SK-N-SH (cell line): Measurements from ENCODE around the gene ARHGAP25.

ENCODE experiments used
- CTCF ChIP-seq: fragments of 200-600 bp; sonication (generic); IDR thresholded peaks from 2 replicates; pipeline ENCODE4 v1.6.1; 2017; ENCODE audit warnings: antibody characterized with exemption, mild to moderate bottlenecking, moderate library complexity
- FOSL2 ChIP-seq: IDR thresholded peaks from 2 replicates; pipeline ENCODE4 v1.4.0; 2012; ENCODE audit warnings: low read depth, mild to moderate bottlenecking, moderate library complexity, borderline replicate concordance
- GABPA ChIP-seq: IDR thresholded peaks from 2 replicates; pipeline ENCODE4 v1.4.0; 2012; ENCODE audit warnings: low read depth, mild to moderate bottlenecking
- GATA2 ChIP-seq: sonication (generic); formaldehyde crosslinking; IDR thresholded peaks from 2 replicates; pipeline ENCODE4 v1.5.0; 2020; ENCODE audit warnings: mild to moderate bottlenecking, missing genetic modification reagents
- MAX ChIP-seq: IDR thresholded peaks from 2 replicates; pipeline ENCODE4 v1.4.0; 2012; ENCODE audit warnings: low read depth
- POLR2AphosphoS5 ChIP-seq: IDR thresholded peaks from 2 replicates; pipeline ENCODE4 v1.6.1; 2012; ENCODE audit warnings: low read depth, low read length
- RAD21 ChIP-seq: IDR thresholded peaks from 2 replicates; pipeline ENCODE4 v1.6.1; 2012; ENCODE audit warnings: mild to moderate bottlenecking, low read length
- RCOR1 ChIP-seq: fragments of 150-350 bp; IDR thresholded peaks from 2 replicates; pipeline ENCODE4 v1.6.1; 2017; ENCODE audit warnings: antibody characterized with exemption, low read length
- REST ChIP-seq: IDR thresholded peaks from 2 replicates; pipeline ENCODE4 v1.6.1; 2012; ENCODE audit warnings: mild to moderate bottlenecking, low read depth, low read length, moderate library complexity
- USF1 ChIP-seq: IDR thresholded peaks from 2 replicates; pipeline ENCODE4 v1.4.0; 2012; ENCODE audit warnings: low read depth, borderline replicate concordance
- ZBTB33 ChIP-seq: IDR thresholded peaks from 2 replicates; pipeline ENCODE4 v1.4.0; 2012; ENCODE audit warnings: low read depth, borderline replicate concordance

GRCh38 chr2:68738906-68739594, 4.4 kb downstream of the ARHGAP25 start:
- TF ChIP-seq CTCF (no peak), ZBTB33 (no peak), REST (no peak), GABPA (no peak), FOSL2 (no peak), RAD21 (no peak), POLR2AphosphoS5 (no peak), GATA2 (CRISPR knock-in tag) (no peak), USF1 (no peak), MAX (no peak), RCOR1 (no peak)
